Trophoblast cell (in vitro differentiated cells and primary cell): ENCODE data around the gene TSPAN32.

Source experiments
- DNase-seq, 2 donors: peaks; one replicate each; pipeline ENCODE4 v3.0.0-alpha.2; 2016
- H2AFZ ChIP-seq: 2 replicates; pipeline ENCODE4 v1.6.1; 2013; ENCODE audit warnings: low read length, moderate library complexity, mild to moderate bottlenecking; ENCODE audit not compliant: insufficient read depth, poor library complexity
- H2AK5ac ChIP-seq: 2 replicates; pipeline ENCODE4 v1.6.1; 2013; ENCODE audit warnings: mild to moderate bottlenecking, low read length
- H2BK120ac ChIP-seq: 2 replicates; pipeline ENCODE4 v1.6.1; 2013; ENCODE audit warnings: low read length, mild to moderate bottlenecking, moderate library complexity; ENCODE audit not compliant: insufficient read depth, poor library complexity
- H2BK12ac ChIP-seq: 2 replicates; pipeline ENCODE4 v1.6.1; 2013; ENCODE audit warnings: mild to moderate bottlenecking, low read length, moderate library complexity
- H2BK5ac ChIP-seq: 2 replicates; pipeline ENCODE4 v1.6.1; 2013; ENCODE audit warnings: low read length, low read depth, moderate library complexity, mild to moderate bottlenecking; ENCODE audit not compliant: poor library complexity
- H3K14ac ChIP-seq: 2 replicates; pipeline ENCODE4 v1.6.1; 2013; ENCODE audit warnings: mild to moderate bottlenecking, low read length
- H3K18ac ChIP-seq: 2 replicates; pipeline ENCODE4 v1.6.1; 2013; ENCODE audit warnings: mild to moderate bottlenecking, low read length
- H3K23ac ChIP-seq: 2 replicates; pipeline ENCODE4 v1.6.1; 2013; ENCODE audit warnings: low read length
- H3K27ac ChIP-seq: 2 replicates; pipeline ENCODE4 v1.5.1; 2013; ENCODE audit warnings: low read depth, mild to moderate bottlenecking, inconsistent platforms, low read length, moderate library complexity
- H3K27me3 ChIP-seq: 2 replicates; pipeline ENCODE4 v1.6.1; 2013; ENCODE audit warnings: inconsistent platforms, mild to moderate bottlenecking, low read length, moderate library complexity; ENCODE audit not compliant: insufficient read depth
- H3K36me3 ChIP-seq, 2 experiments: 1 replicate in 1 of 2; 2 replicates in 1 of 2; pipeline ENCODE4 v1.6.1; 2013; ENCODE audit warnings: low read length in 2 of 2, mild to moderate bottlenecking in 2 of 2, moderate library complexity in 1 of 2; ENCODE audit not compliant: insufficient read depth in 2 of 2, control insufficient read depth in 1 of 2
- H3K4ac ChIP-seq: 2 replicates; pipeline ENCODE4 v1.6.1; 2013; ENCODE audit warnings: low read depth, mild to moderate bottlenecking, low read length, moderate library complexity
- H3K4me1 ChIP-seq, 2 experiments: 1 replicate in 1 of 2; 2 replicates in 1 of 2; pipeline ENCODE4 v1.6.1; 2013; ENCODE audit warnings: low read length in 2 of 2, mild to moderate bottlenecking in 2 of 2, moderate library complexity in 1 of 2; ENCODE audit not compliant: insufficient read depth in 2 of 2, control insufficient read depth in 1 of 2
- H3K4me2 ChIP-seq: 2 replicates; pipeline ENCODE4 v1.6.1; 2013; ENCODE audit warnings: inconsistent platforms, mild to moderate bottlenecking, low read length, moderate library complexity
- H3K4me3 ChIP-seq: 2 replicates; pipeline ENCODE4 v1.5.1; 2013; ENCODE audit warnings: mild to moderate bottlenecking, low read depth, low read length, inconsistent platforms
- H3K79me1 ChIP-seq: one replicate; pipeline ENCODE4 v1.6.1; 2013; ENCODE audit warnings: low read length
- H3K79me2 ChIP-seq: 2 replicates; pipeline ENCODE4 v1.6.1; 2013; ENCODE audit warnings: low read length, mild to moderate bottlenecking; ENCODE audit not compliant: control insufficient read depth, insufficient read depth, poor library complexity
- H3K9ac ChIP-seq: 2 replicates; pipeline ENCODE4 v1.6.1; 2013; ENCODE audit warnings: mild to moderate bottlenecking, low read length
- H3K9me3 ChIP-seq: 2 replicates; pipeline ENCODE4 v1.6.1; 2013; ENCODE audit warnings: low read depth, mild to moderate bottlenecking, control low read depth, inconsistent platforms, low read length; ENCODE audit not compliant: insufficient read depth
- H4K12ac ChIP-seq: 2 replicates; pipeline ENCODE4 v1.6.1; 2013; ENCODE audit warnings: low read depth, mild to moderate bottlenecking, low read length, moderate library complexity
- H4K8ac ChIP-seq: 2 replicates; pipeline ENCODE4 v1.6.1; 2013; ENCODE audit warnings: low read depth, mild to moderate bottlenecking, low read length, moderate library complexity
- H4K91ac ChIP-seq: one replicate; pipeline ENCODE4 v1.6.1; 2013; ENCODE audit warnings: low read depth, mild to moderate bottlenecking, low read length, moderate library complexity
- WGBS: extraction: QIAGEN DNeasy Blood & Tissue Kit; methylation state at CpG from one replicate; pipeline ENCODE4 v1.1.7; 2013; ENCODE audit warnings: missing lambda C conversion rate; ENCODE audit not compliant: insufficient read length, insufficient coverage; ENCODE audit errors: extremely low coverage; 5-methylcytosine and 5-hydroxymethylcytosine counted together

TSPAN32 gene

DNA sequence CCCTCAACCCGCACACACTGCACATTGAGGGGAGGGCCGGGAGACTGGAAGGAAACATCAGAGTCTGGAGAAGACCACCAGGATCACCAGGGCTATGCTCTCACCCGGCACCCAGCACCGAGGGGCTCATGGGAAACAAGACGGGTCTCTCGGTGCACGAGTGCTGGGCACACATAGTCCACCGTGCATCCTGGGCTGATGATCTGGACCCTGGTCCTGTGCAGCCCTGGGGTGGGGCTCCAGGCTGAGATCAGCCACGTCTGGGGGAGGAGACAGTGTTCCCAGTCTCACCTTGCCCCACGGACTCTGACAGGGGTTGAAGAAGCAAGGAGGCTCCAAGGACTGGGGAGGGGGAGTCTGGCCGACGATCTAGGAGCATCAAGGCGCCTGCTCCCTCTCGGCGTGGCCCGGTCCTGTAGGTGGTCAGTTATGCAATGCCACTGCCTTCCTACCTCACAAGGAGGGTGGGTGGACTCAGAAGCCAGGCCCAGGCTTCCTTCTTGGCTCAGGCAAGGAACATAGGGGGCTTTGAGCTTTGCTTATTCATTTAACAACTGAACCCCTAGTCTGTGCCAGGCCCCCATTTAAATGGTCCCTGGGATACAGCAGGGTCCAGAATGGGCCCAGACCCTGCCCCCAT is 63.9 kb downstream of the TSPAN32 start:
- Histone ChIP-seq H3K4me3 (no peak overlapping the region), H4K8ac (no peak overlapping the region), H4K12ac (no peak overlapping the region), H3K9ac (no peak overlapping the region), H3K4me1 (no peaks in the 10 kb centered on the region), H3K14ac (no peak overlapping the region), H3K79me1 (no peaks in the 10 kb centered on the region), H2BK12ac (no peak overlapping the region), H3K4me2 (no peak overlapping the region), H2AFZ (no peak overlapping the region), H3K18ac (no peak overlapping the region), H3K36me3 (no peaks in the 10 kb centered on the region), H2BK120ac (no peak overlapping the region), H2BK5ac (no peak overlapping the region), H3K27me3 (no peaks in the 10 kb centered on the region), H4K91ac (no peak overlapping the region), H3K27ac (no peak overlapping the region), H3K4ac (no peak overlapping the region), H2AK5ac (no peak overlapping the region), H3K9me3 (peaks cover 5% of the 10 kb centered on the region), H3K23ac (no peak overlapping the region), H3K79me2 (no peaks in the 10 kb centered on the region)
- WGBS, result no CpG with 5 or more reads among the region's 16 CpGs
- no peak for DNase-seq

DNA sequence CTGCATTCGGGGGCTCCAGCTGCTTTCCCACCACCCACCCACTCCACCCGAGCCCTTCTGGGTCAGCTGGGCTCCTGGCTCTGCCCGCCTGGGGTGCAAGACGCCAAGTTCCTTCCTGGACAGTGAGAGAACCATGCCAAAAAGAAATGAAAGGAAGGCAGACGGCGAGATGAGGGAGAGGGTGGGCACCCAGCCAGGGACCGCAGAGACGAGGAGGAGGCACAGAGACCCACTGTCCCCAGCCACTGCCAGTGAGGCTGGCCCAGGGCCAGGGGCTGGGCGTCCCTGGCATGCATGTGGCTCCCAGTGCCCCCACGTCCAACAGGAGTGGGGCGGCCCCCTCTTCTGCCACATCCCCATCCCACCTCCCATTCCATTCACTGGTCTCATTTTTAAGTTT is 64.5 kb downstream of the TSPAN32 start:
- H3K4me1 ChIP-seq, result no peaks in the 10 kb centered on the region
- H3K79me1 ChIP-seq, result no peaks in the 10 kb centered on the region
- no peak for DNase-seq
- H3K27me3 ChIP-seq, result no peaks in the 10 kb centered on the region
- H4K12ac ChIP-seq, result no peak overlapping the region
- no CpG with 5 or more reads among the region's 11 CpGs for WGBS
- no peak overlapping the region for H4K8ac ChIP-seq
- no peak overlapping the region for H3K23ac ChIP-seq
- no peak overlapping the region for H2AK5ac ChIP-seq
- no peak overlapping the region for H3K27ac ChIP-seq
- no peak overlapping the region for H3K4me3 ChIP-seq
- no peak overlapping the region for H3K9ac ChIP-seq
- H2BK120ac ChIP-seq, result no peak overlapping the region
- peaks cover 5% of the 10 kb centered on the region for H3K9me3 ChIP-seq
- no peak overlapping the region for H4K91ac ChIP-seq
- H3K36me3 ChIP-seq, result no peaks in the 10 kb centered on the region
- H2AFZ ChIP-seq, result no peak overlapping the region
- H3K4me2 ChIP-seq, result no peak overlapping the region
- no peak overlapping the region for H3K4ac ChIP-seq
- H3K18ac ChIP-seq, result no peak overlapping the region
- no peak overlapping the region for H2BK12ac ChIP-seq
- H3K14ac ChIP-seq, result no peak overlapping the region
- H3K79me2 ChIP-seq, result no peaks in the 10 kb centered on the region
- no peak overlapping the region for H2BK5ac ChIP-seq

DNA sequence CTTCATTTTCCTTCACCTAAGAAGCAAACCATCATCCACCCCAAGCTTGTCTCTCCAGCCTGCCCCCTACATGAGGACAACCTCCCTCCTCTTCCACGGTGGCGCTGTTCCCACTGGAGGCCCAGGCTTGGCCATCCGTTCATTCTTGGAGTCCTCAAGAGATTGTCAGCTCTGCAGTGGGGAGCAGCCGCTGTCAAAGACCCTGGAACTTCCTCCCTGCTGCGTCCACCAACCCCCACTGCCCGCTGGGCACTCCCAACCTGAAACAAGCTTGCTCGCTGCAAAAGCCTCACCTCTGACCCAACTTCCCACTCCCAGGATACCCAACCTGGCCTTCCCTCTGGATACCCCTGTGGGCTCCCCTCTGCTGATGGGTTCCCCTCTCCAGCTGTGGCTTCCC is 64.9 kb downstream of the TSPAN32 start:
- Histone ChIP-seq H3K4me3 (no peak overlapping the region), H2BK120ac (no peak overlapping the region), H3K4ac (no peak overlapping the region), H2BK5ac (no peak overlapping the region), H3K9ac (no peak overlapping the region), H4K8ac (no peak overlapping the region), H3K4me1 (no peaks in the 10 kb centered on the region), H3K4me2 (no peak overlapping the region), H3K9me3 (peaks cover 5% of the 10 kb centered on the region), H3K79me1 (no peaks in the 10 kb centered on the region), H3K79me2 (no peaks in the 10 kb centered on the region), H3K27me3 (no peaks in the 10 kb centered on the region), H3K18ac (no peak overlapping the region), H2AK5ac (no peak overlapping the region), H3K14ac (no peak overlapping the region), H4K91ac (no peak overlapping the region), H3K27ac (no peak overlapping the region), H4K12ac (no peak overlapping the region), H3K23ac (no peak overlapping the region), H3K36me3 (no peaks in the 10 kb centered on the region), H2BK12ac (no peak overlapping the region), H2AFZ (no peak overlapping the region)
- DNase-seq, result no peak
- WGBS, result no CpG with 5 or more reads among the region's 7 CpGs

DNA sequence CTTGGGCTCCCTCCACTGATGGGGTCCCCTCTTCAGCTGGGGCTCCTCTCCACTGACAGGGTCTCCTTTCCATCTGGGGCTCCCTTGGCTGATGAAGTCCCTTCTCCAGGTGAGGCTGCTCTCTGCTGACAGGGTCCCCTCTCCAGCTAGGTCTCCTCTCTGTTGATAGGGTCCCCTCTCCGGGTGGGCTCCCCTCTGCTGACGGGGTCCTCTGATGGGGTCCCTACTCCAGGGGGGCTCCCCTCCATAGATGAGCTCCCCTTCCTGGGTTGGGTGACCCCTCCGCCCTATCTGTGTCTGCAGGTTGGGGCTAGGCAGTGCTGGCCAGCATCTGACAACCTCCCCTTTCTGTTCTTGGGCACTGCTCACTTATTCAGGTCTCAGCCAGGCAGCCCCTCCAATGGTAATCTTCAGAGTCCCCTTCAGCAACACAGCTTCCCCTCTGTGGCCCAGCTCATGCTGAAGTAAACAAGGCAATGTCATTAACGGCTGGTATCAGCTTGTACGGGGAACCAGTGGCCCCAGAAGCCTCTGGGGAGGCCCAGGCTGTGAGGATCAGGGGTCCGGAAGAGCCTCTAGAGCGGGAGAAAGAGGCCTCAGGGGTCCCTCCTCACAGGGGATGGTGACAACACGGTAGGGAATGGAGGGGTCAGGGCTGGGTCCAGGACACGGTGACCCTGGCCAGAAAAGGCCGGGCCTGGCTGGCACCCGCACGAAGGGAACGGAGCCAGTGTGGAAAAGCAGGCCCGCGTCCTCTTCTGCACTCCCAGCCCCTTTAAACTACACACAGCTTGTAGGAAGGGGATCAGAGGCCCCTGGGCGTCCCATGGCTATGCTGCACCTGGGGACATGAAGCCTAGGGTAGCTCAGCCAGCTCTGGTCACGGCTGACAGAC is 65.7 kb downstream of the TSPAN32 start:
- no peak overlapping the region for H4K91ac ChIP-seq
- H3K79me1 ChIP-seq, result no peaks in the 10 kb centered on the region
- no peak overlapping the region for H3K23ac ChIP-seq
- no peaks in the 10 kb centered on the region for H3K79me2 ChIP-seq
- H2BK5ac ChIP-seq, result no peak overlapping the region
- no peaks in the 10 kb centered on the region for H3K4me1 ChIP-seq
- H2BK12ac ChIP-seq, result no peak overlapping the region
- no peak overlapping the region for H3K27ac ChIP-seq
- WGBS, result no CpG with 5 or more reads among the region's 17 CpGs
- no peak overlapping the region for H2AFZ ChIP-seq
- H3K14ac ChIP-seq, result no peak overlapping the region
- no peaks in the 10 kb centered on the region for H3K36me3 ChIP-seq
- H3K4me2 ChIP-seq, result no peak overlapping the region
- H2BK120ac ChIP-seq, result no peak overlapping the region
- no peak for DNase-seq
- no peaks in the 10 kb centered on the region for H3K27me3 ChIP-seq
- H2AK5ac ChIP-seq, result no peak overlapping the region
- H3K18ac ChIP-seq, result no peak overlapping the region
- H3K9me3 ChIP-seq, result peaks cover 5% of the 10 kb centered on the region
- H4K12ac ChIP-seq, result no peak overlapping the region
- no peak overlapping the region for H4K8ac ChIP-seq
- H3K4me3 ChIP-seq, result no peak overlapping the region
- H3K4ac ChIP-seq, result no peak overlapping the region
- H3K9ac ChIP-seq, result no peak overlapping the region
